NCI-H1436 treated with DMSO at 0.1 percent for 48 hours (cell line): ENCODE data around the gene MROH7.

Source experiments
- DNase-seq: peaks from one replicate; lab custom pipeline; 2025; lab: John Stamatoyannopoulos, UW

Gene MROH7

DNA sequence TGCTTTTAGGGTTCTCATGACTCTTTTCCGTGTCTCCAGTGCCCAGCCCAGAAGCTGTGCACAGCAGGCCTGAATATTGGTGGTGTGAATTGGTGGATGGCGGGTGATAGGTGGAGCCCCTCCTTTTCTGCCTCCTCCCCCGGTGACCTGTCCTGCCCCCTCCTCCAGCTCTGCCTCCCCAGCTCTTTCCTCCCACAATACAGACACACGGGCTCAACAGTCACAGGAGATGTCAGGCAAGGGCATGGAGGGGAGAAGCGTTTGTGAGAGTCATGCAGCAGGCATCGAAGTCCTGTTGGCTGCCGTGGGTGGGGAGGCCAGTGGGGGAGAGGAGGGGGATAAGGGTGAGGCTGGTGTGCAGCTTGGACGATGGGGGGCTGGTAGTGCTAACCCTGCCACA, 56.8 kb downstream of the MROH7 start:
- no peak for DNase-seq

DNA sequence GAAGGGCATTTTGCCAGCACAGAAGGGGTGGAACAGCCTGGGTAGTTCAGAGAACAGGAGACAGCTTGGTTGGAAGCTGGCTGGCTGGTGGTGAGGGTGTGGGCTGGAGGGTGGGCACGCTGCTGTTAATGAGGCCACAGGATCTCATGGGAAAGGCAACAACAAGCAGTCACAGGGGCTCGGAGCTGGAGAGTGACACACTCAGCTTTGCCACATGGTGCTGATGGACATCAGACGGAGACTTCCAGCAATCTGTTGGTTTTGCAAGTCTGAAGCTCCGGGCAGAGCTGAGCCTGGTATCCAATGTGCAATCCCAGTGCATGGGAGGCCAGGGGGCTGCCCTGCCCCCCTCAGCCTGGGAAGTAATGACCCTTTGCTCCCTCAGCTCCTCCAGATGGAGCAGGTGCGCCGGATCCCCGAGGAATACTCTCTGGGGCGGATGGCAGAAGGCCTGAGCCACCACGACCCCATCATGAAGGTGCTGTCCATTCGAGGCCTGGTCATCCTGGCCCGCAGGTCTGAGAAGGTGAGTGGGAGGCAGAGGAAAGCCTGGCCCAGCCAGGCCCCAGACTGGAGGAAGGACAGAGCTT, 58.4 kb downstream of the MROH7 start:
- DNase-seq = no peak

GRCh38 chr1:54701066-54701465, 59.5 kb downstream of the MROH7 start:
- no peak for DNase-seq

- no peak for DNase-seq
Measured at GRCh38 chr1:54701996-54702395, 60.4 kb downstream of the MROH7 start.

DNA sequence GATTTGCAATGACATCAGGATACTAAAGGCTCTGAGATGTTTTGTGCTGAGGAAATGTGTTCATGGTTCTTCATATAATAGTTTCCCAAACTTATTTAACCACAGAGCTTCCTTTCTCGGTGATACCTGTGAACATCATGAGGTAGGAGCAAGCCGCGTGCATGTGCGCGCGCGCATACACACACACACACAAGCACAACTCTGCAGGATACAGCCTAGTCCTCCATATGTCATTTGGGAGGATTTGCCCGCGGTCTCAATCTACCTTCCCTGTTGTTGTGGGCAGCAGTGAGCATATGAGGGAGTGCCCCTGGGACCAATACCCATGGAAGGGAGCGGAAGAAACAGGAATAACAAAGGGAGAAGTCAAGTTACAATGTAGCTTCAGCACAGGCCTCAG, 61.9 kb downstream of the MROH7 start:
- no peak for DNase-seq

- no peak for DNase-seq
Measured at GRCh38 chr1:54705153-54705552, 63.6 kb downstream of the MROH7 start.

GRCh38 chr1:54706419-54706818, 64.8 kb downstream of the MROH7 start:
- no peak for DNase-seq

GRCh38 chr1:54708385-54708784, 66.8 kb downstream of the MROH7 start:
- no peak for DNase-seq

- DNase-seq = no peak
Measured at GRCh38 chr1:54709547-54710292, 68.1 kb downstream of the MROH7 start.

DNA sequence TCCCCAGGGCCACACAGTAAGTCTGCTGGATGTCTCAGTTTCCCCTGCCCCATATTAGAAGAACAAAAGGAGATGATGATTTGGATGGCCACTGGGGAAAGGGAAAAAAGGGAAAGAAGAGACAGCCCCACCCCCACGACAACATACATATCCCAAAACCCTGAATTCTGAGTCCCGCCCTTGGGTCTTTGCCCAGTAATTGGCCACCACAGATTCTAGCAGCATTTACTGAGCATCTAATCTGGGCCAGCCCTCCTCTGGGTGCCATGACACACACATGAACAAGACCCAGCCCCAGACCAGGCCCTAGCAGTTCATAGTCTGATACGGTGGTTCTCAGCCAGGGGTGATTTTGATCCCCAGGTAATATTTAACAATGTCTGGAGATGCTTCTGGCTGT, 68.8 kb downstream of the MROH7 start:
- no peak for DNase-seq

DNA sequence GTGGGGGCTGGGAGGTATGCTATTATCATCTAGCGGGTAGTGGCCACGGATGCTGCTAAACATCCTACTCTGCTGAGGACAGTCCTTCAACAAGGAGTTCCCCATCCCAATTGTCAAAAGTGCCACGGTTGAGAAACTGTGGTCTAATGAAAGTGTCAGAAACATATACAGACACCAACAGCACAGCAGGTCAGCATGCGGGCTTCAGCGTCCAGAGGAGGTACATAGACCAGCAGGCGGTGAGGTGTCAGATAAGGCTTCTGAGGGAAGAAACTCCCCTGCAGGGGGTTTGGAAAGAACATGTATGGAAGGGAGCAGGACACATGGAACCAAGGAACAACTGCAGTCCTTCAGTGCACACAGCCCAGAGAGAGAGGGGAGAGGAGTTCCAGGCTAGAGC, 69.3 kb downstream of the MROH7 start:
- DNase-seq = no peak

- DNase-seq = no peak
Measured at GRCh38 chr1:54711536-54711935, 70.0 kb downstream of the MROH7 start.

DNA sequence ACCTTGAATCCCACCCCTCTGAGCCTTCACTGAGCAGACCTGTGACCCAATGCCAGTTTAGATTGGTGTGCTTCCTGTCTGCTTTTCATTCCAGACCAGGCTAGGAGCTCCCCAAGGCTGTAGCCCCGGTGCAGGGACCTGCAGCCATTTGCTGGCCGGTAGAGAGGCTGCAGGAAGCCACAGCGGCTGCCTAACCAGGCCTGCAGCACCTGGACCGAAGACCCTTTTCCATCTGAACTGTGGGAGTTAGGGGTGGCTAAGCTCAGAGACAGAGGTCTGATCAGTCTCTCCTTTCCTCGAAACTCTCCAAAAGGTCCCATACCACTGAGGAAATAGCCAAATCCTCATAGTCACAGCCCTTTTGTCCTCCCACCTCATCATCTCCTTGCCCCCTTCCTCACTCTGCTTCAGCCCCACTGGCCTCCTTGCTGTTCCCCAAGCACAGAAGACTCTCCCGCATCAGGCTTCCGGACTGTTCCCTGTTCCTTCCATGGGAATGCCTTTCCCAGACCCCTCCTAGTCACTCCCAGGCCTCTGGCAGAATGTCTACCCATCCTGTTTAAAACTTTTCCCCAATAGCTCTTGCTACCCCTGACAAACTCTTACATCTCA, 73.4 kb downstream of the MROH7 start:
- no peak for DNase-seq

DNA sequence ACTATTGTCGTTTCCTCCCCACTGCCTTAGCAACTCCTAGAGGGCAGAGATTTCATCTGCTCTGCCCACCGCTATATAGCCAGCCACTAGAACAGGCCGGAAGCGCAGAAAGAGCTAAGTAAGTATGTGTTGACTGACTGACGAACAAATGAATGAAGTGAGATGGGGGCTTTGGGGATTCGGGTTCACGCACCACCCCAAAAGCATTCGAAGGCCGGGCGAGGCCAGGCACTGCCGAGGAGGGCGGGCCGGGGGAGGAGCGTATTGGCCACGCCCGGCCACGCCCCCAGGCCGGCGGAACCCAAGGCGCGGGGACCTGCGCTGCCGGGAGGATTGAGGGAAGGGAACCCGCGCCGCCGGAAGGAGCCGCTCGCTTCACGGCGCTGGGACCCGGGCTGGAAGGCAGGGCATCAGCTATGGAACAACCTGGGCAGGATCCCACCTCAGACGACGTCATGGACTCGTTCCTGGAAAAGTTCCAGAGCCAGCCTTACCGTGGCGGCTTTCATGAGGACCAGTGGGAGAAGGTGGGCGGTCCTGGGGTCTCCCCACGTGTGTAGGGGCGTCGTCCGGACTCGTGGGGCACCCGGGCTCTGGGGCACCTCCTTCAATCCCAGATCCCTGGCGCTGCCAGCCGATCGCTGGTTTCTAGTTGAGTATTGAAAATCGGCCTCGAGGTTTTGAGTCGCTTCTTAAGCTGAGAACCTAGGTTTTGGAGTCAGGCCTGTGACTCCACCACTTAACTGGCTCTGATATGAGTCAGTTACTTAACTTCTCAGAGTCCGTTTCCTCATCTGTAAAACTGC, 74.1 kb downstream of the MROH7 start, which contains the start of gene TTC4:
TTC4 (plus strand) TSS at position 369 of the 806 bp plus-strand sequence; CDS start at position 417, 48 bp downstream.
- DNase-seq = no peak

DNA sequence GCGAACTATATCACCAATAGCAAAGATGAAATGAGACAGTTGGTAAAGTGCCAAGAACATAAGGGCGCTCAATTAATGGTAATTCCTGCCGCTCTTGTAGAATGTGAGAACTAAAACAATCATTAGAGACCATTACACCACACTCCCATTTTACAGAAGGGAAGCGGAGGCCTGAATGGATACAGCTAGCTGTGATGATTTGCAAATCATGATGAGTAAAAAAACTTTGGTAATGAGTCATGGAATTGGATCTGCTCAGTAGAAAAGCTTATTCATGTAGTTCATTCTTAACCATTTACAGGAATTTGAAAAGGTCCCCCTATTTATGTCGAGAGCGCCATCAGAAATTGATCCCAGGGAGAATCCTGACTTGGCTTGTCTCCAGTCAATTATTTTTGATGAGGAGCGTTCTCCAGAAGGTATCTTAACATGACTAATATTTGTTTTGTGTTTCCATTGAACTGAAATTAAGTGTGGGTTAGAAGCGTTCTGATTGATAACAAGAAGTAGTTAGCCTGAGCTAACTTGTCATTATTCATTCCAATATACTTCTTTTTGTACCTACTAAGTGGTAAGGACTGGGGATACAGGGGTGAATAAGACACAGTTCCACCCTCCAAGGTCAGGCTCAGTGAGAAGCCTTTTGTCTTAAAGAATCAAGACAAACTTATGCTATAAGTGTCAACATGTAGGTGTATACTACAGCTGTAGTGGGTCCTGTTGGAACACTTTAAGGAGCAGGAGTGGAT, 74.9 kb downstream of the MROH7 start:
- no peak for DNase-seq

GRCh38 chr1:54721719-54722118, 80.1 kb downstream of the MROH7 start:
- no peak for DNase-seq

GRCh38 chr1:54723985-54724384, 82.4 kb downstream of the MROH7 start:
- no peak for DNase-seq

DNA sequence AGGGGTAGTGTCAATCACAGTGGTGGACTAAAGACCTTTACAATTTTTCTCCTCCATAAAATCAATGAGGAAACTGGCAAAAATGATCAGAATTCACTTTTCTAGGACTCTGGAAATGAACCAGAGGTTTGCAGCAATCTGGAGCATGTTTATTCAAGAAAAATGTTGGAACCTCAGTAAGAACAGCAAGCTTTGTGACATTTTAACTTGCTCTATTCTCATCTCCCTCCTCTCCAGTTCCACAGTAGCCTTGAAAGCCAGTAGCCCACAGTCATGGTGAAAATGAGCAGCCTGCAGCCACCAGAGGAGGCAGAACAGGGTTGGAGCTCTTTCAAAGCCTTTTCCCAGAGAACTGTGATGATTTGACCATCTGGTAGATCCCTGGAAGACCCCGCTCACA, 83.2 kb downstream of the MROH7 start:
- DNase-seq = no peak

GRCh38 chr1:54728027-54728426, 86.4 kb downstream of the MROH7 start:
- no peak for DNase-seq

DNA sequence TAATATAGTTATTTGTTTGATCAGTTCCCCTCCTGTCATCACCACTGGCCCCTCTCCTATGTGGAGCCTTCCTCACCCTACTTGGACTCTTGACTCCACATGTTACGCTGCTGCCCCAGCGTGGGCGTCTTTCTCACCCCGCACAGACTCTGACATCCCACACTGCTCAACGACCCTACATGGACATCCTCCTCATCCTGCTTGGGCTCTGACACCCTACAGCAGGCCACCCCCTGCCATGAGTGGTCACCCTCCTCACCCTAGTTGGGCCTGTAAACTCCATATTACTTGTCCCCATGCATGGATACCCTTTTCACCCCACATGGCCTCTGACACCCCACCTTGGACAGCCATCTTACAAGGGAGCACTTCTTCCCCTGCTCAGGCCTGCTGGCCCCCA, 95.1 kb downstream of the MROH7 start:
- no peak for DNase-seq

DNA sequence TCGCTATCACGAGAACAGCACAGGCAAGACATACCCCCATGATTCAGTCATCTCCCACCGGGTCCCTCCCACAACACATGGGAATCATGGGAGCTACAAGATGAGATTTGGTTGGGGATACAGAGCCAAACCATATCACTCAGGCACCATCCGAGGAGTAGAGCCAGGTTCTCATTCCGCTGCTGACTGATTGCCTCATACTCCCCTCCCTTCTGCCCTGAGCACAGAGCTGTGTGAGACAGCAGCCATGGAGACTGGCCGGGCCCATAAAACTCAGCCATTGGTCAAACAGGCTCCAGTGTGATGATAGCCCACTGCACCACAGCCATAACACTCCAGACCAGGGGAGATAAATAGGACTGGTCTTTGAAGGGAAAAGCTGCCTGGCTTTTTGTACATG, 96.7 kb downstream of the MROH7 start:
- no peak for DNase-seq

- no peak for DNase-seq
Measured at GRCh38 chr1:54741531-54741930, 99.9 kb downstream of the MROH7 start.
